Rectal smooth muscle tissue (tissue), 1 donor: ENCODE results near the gene JAKMIP2.
"Not testable (repeated sequence)": the region's sequence is repeated elsewhere in the genome, so short reads cannot be mapped to it uniquely, and the experiment has no call there.

ENCODE experiments used
- H3K27ac ChIP-seq: one replicate; pipeline ENCODE4 v1.7.0; 2013; ENCODE audit warnings: low read depth, low read length, inconsistent platforms
- H3K27me3 ChIP-seq: one replicate; pipeline ENCODE4 v1.7.0; 2013; ENCODE audit warnings: low read length; ENCODE audit not compliant: control insufficient read depth, insufficient read depth
- H3K36me3 ChIP-seq: one replicate; pipeline ENCODE4 v1.7.0; 2013; ENCODE audit warnings: low read length; ENCODE audit not compliant: control insufficient read depth, insufficient read depth
- H3K4me1 ChIP-seq: one replicate; pipeline ENCODE4 v1.7.0; 2013; ENCODE audit warnings: low read length; ENCODE audit not compliant: control insufficient read depth, insufficient read depth
- H3K4me3 ChIP-seq: one replicate; pipeline ENCODE4 v1.7.0; 2013; ENCODE audit warnings: low read length
- H3K9ac ChIP-seq: one replicate; pipeline ENCODE4 v1.7.0; 2013; ENCODE audit warnings: low read length

Gene JAKMIP2

DNA sequence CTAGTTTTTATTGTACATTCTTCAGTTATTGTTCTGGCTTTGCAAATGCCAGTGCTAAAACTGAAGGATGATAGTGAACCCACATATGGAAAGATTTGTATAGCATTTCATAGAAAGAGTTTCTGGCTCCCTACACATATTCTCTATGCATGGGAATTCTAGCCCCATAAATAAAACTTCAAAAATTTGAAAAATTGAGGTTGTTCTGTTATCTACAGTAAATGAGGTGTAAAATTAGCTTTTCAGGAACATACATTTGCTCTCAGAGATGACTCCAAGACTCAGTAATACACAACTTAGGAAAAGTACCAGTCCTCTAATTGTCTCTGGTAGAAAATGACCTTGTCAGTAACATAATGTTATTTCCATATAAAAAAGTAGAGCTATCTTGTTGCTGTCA, 192.4 kb downstream of the JAKMIP2 start:
- Histone ChIP-seq H3K4me1 (no peaks in the 10 kb centered on the region), H3K4me3 (no peak overlapping the region), H3K27ac (no peak overlapping the region), H3K27me3 (no peaks in the 10 kb centered on the region), H3K9ac (no peak overlapping the region), H3K36me3 (no peaks in the 10 kb centered on the region)

DNA sequence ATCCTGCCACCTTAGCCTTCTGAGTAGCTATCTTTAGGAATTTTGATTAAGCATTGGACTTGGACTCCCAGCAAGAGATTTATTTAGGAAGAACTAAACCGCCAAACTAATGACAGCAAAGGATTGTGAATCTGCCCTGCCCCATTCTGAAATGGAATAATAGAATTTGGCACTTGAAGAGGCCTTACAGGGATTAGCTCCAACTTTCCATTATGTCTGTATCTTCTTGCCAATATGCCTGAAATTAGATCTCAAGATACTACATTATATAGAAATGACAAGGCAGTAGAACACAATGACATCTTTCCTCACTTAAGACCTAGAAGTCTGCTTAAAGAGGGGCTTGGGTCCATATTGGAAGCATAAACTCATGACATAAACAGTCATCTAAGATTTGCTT, 195.7 kb downstream of the JAKMIP2 start:
- no peak overlapping the region for H3K4me3 ChIP-seq
- H3K4me1 ChIP-seq, result no peaks in the 10 kb centered on the region
- no peak overlapping the region for H3K9ac ChIP-seq
- no peaks in the 10 kb centered on the region for H3K36me3 ChIP-seq
- H3K27me3 ChIP-seq, result no peaks in the 10 kb centered on the region
- H3K27ac ChIP-seq, result no peak overlapping the region

DNA sequence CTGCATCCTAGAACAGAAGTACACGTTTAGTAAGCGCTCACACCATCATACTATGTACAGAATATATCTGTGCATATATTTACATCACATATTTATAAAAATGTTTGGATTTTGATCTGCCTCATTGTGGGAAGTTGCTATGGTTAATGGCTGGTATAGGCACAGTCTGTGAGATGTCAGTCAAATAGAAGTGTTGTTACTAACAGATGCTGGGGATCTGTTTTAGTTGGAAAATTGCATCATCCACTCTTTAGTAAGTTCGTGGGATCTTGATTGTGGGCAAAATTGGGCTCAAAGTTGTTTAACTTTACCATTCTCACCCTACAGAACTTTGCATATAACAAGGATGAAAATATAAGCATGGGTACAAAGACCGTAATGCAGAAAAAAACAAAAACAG, 196.3 kb downstream of the JAKMIP2 start:
- H3K4me1 ChIP-seq, result no peaks in the 10 kb centered on the region
- H3K27me3 ChIP-seq, result no peaks in the 10 kb centered on the region
- no peak overlapping the region for H3K9ac ChIP-seq
- no peak overlapping the region for H3K4me3 ChIP-seq
- no peak overlapping the region for H3K27ac ChIP-seq
- no peaks in the 10 kb centered on the region for H3K36me3 ChIP-seq

DNA sequence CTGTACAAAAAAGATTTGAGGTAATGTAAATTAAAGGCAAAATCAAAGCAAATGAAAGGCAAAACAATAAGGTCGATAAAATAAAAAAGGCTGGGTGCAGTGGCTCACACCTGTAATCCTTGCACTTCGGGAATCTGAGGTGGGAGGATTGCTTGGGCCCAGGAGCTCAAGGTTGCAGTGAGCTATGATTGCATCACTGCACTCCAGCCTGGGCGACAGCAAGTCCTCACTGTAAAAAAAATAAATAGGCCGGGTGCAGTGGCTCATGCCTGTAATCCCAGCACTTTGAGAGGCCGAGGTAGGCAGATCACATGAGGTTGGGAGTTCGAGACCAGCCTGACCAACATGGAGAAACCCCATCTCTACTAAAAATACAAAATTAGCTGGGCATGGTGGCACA, 200.3 kb downstream of the JAKMIP2 start:
- H3K9ac ChIP-seq, H3K27ac ChIP-seq, H3K36me3 ChIP-seq, H3K27me3 ChIP-seq, H3K4me3 ChIP-seq, H3K4me1 ChIP-seq: not testable (repeated sequence)

DNA sequence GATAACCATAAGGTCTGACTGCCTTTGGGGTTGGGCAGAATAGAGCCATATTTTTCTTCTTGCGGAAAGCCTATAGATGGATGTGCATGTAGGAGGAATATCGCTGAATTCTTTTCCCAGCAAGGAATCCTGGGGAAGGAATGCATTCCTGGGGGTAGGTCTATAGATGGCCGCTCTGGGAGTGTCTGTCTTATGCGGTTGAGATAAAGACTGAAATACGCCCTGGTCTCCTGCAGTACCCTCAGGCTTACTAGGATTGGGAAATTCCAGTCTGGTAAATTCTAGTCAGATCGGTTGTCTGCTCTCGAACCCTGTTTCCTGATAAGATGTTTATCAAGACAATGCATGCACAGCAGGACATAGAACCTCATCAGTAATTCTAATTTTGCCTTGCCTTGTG, 202.1 kb downstream of the JAKMIP2 start:
- not testable (repeated sequence) for H3K27ac ChIP-seq, H3K27me3 ChIP-seq, H3K9ac ChIP-seq, H3K4me1 ChIP-seq, H3K4me3 ChIP-seq, H3K36me3 ChIP-seq

DNA sequence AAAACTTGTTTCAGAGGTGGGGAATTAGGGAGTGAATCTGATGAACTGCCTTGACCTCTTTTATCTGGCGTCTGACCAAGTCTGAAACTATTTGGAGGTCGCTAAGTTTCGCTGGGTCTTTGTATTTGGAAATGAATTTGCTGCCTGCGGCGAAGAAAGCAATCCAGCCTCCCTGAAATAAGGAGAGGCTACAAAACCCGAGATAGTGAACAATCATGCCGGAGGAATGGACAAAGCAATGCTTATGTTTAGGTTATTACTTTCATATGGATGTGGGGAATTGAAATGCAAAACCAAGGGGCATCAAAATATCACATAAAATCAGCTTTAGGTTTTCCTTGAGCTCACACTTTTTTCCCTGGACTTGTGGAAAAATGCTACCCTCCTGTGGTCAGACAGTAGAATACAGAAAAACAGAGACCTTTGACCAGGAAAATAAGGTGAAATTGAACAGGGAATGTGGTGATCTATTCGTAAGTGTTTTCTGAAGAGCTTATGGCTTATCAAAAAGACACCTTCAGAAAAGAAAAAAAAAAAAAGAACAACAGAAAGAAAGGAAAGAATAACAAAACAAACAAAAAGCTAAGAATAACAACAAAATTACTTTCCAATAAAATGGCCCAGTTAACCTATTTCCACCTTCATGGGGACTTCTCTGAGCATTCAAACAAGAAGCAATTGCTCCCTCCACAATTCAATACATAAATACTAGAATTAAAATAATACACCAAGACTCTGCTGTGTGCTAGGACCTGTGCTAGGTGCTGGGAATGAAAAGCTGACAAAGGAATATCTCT, 204.1 kb downstream of the JAKMIP2 start:
- Histone ChIP-seq H3K27me3 (no peaks in the 10 kb centered on the region), H3K4me1 (no peaks in the 10 kb centered on the region), H3K36me3 (no peaks in the 10 kb centered on the region), H3K27ac (no peak overlapping the region), H3K4me3 (no peak overlapping the region), H3K9ac (no peak overlapping the region)

DNA sequence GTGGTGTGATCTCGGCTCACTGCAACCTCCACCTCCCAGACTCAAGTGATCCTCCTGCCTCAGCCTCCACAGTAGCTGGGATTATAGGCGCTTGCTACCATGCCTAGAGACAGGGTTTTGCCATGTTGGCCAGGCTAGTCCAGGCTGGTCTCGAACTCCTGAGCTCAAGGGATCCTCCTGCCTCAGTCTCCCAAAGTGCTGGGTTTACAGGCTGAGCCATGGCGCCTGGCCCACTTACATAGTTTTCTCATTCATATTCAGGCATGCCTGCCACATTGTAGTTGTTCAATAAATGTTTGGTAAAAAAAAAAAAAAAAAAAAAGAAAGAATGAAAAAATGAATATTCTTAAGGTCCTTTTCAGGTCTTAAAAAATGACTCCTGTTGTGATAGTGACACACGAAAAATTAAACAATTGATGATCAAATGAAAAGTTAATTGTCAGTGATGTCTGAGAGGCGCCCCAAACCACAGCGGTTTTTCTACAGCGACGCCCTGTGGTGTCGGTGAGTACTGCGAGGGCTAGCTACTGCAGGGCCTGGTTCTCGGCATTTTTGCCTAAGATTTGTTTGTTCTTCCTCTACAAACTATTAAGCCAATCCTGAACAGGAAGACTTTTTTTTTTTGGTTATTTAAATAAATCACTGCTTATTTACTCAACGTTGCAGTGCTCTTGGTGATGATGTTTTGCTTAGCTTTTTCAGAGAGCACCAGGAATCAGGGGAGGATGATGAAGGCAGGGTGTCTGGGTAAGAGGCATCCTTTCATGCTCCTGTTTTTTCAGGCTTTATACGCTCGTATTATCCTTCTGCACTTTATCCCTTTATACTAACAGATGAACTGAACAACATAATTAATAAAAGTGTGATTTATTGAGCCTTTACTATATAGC, 205.6 kb downstream of the JAKMIP2 start:
- Histone ChIP-seq H3K4me1 (no peaks in the 10 kb centered on the region), H3K27me3 (no peaks in the 10 kb centered on the region), H3K9ac (no peak overlapping the region), H3K36me3 (no peaks in the 10 kb centered on the region), H3K4me3 (no peak overlapping the region), H3K27ac (no peak overlapping the region)

DNA sequence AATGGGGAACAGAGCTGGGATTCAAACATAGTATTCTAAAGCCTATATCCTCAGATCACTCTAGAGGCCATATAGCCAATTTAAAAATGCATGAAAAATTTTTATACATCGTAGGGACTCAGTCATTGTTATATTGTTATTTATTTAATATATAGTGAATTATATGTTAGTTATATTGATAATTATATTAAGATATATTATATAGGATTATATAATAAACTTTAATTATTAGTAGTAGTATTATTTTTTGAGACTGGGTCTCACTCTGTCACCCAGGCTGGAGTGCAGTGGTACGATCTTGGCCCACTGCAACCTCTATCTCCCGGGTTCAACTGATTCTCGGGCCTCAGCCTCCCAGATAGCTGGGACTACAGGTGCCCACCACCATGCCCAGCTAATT, 206.9 kb downstream of the JAKMIP2 start:
- Histone ChIP-seq H3K27ac (no peak overlapping the region), H3K4me3 (no peak overlapping the region), H3K27me3 (no peaks in the 10 kb centered on the region), H3K9ac (no peak overlapping the region), H3K36me3 (no peaks in the 10 kb centered on the region), H3K4me1 (no peaks in the 10 kb centered on the region)

DNA sequence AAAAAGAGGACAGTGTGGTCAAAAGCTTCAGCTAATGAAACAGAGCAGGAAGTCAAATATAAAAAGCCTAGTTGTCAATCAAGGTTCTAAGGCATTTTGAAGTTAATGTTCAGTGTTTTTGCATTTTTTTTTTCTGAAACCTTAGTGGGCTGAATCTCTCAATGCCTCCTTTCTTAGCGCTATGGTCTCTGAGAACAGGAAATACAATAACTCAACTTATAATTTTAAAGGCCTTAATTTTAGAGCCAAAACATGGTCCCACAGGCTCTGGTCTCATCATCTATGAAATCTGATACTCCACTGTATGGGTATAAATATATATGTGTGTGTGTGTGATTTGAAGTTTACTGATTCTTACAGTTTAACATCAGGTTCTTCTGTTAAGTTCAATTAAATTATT, 209.3 kb downstream of the JAKMIP2 start:
- Histone ChIP-seq H3K4me3 (no peak overlapping the region), H3K9ac (no peak overlapping the region)

DNA sequence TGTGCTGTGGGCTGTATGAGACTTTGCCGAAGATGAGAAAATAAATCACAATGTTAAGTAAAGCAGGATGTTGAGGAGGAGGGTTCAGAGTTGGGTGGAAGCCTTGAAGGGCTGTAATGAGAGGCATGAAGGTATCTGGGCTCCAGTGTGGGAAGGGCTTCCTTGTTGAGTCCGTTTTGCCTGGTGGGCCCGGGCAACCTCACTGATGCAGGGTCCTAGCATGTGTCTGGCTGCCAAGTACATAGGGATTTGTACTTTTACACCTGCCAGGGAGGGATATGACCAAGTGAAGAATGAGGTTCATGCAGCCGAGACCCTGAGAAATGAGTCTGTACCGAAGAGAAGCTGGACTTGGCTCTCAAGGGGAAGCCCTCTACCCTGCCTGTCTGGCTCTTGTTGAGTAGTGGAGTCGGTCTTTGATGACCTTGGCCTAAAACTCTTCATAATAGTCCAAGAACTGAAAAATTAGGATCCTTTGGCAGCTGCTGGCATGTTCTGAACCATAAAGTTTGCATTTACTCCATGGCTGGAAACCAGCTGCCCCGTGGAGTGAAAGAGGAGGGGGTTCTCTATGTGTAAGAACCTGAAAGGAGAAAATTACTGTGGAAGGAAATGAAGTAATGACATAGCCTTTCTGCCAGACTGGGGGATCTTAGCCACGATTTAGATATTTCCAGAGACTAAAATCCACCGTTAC, 213.7 kb downstream of the JAKMIP2 start:
- Histone ChIP-seq H3K4me3 (no peak overlapping the region), H3K36me3 (no peaks in the 10 kb centered on the region), H3K9ac (no peak overlapping the region), H3K27ac (no peak overlapping the region), H3K27me3 (no peaks in the 10 kb centered on the region), H3K4me1 (no peaks in the 10 kb centered on the region)

More for the DNA sequence above, 209.3 kb downstream of the JAKMIP2 start:
- H3K27ac ChIP-seq, result no peak overlapping the region
- H3K4me1 ChIP-seq, result no peaks in the 10 kb centered on the region
- H3K27me3 ChIP-seq, result no peaks in the 10 kb centered on the region
- no peaks in the 10 kb centered on the region for H3K36me3 ChIP-seq

DNA sequence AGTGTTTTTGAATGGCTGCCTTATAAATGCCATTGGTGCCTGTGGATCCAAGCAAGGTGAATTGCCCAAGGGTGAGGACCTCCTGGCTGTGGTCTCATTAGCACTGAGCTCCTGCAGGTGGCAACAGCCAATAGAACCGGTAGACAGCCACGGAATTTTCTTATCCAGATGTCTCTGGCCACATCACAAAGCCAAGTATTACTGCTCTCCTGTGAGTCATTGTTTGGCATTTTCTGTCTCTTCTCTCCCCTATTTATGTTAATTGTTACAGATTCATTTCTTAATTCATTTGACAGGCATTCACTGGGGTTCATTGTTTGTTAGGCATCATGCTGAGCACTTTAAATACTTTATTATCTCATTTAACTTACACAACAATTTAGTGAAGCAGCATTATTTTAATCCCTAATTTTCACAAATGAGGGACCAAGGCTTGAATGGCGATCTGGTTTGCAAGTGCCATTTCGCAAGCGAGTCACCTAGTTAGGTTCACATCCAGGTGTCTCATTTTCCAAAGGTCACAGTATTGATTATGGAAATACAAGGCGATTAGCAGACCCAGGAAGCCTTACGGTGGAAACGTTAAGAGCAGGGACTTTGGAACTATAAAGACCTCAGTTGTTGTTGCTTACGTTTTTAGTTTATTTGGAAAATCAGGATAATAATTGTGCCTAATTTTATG, 214.5 kb downstream of the JAKMIP2 start:
- no peak overlapping the region for H3K27ac ChIP-seq
- no peak overlapping the region for H3K4me3 ChIP-seq

DNA sequence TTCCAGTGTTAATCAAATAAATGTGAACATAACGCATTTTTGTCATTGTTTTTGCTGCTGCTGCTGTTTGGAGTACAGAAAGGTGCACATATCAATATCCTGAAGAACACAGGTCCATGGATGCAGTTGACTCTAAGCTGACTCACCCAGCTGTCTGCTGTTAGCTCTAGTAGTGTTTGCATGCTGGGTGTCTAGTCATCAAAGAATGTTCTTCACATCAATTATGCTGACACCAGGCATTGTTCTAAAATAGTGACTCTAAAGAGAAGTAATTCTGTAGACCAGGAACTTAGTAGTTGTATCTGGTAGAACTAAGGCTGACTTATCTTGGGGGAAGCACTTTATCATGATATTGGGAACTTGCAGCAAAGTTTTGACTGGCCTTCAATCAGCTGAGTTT, 217.0 kb downstream of the JAKMIP2 start:
- H3K27me3 ChIP-seq, result no peaks in the 10 kb centered on the region
- H3K9ac ChIP-seq, result no peak overlapping the region
- no peaks in the 10 kb centered on the region for H3K36me3 ChIP-seq
- H3K4me1 ChIP-seq, result no peaks in the 10 kb centered on the region
- H3K4me3 ChIP-seq, result no peak overlapping the region
- H3K27ac ChIP-seq, result no peak overlapping the region

More for the DNA sequence above, 214.5 kb downstream of the JAKMIP2 start:
- Histone ChIP-seq H3K27me3 (no peaks in the 10 kb centered on the region), H3K36me3 (no peaks in the 10 kb centered on the region), H3K9ac (no peak overlapping the region), H3K4me1 (no peaks in the 10 kb centered on the region)
